Chondrocyte (in vitro differentiated cells): ENCODE data around the gene UPB1. TPM values are rescaled to one million over a fixed set of nuclear protein-coding genes. Genes with fewer than 3 reads are reported as not detected.

Experiments used
- DNase-seq: peaks from one replicate; pipeline ENCODE4 v3.0.0; 2021; ENCODE audit warnings: mixed read lengths, low spot score
- H3K27ac Mint-ChIP-seq: one replicate; pipeline ENCODE4 v1.8.0; 2021; ENCODE audit warnings: mild to moderate bottlenecking, moderate library complexity, mixed read lengths; ENCODE audit not compliant: unreplicated experiment
- H3K27me3 Mint-ChIP-seq: 2 replicates; pipeline ENCODE4 v1.8.0; 2021; ENCODE audit warnings: low read depth, mixed read lengths
- H3K36me3 Mint-ChIP-seq: 2 replicates; pipeline ENCODE4 v1.8.0; 2021; ENCODE audit warnings: low read depth, mixed read lengths
- H3K4me1 Mint-ChIP-seq: 2 replicates; pipeline ENCODE4 v1.8.0; 2021; ENCODE audit warnings: low read depth, mild to moderate bottlenecking, mixed read lengths
- H3K4me3 Mint-ChIP-seq: one replicate; pipeline ENCODE4 v1.8.0; 2021; ENCODE audit warnings: mild to moderate bottlenecking, moderate library complexity, mixed read lengths; ENCODE audit not compliant: unreplicated experiment
- H3K9me3 Mint-ChIP-seq: 2 replicates; pipeline ENCODE4 v1.8.0; 2021; ENCODE audit warnings: low read depth, mixed read lengths
- CTCF ChIP-seq: fragments of 200-600 bp; sonication (generic); IDR thresholded peaks from 2 replicates; pipeline ENCODE4 v1.5.0; 2021; ENCODE audit warnings: antibody characterized with exemption, mild to moderate bottlenecking, moderate library complexity
- total RNA-seq: library from RNA; stranded (reverse); gene quantifications from 3 replicates; pipeline ENCODE4 v1.2.1, GENCODE V29; 2021

UPB1 gene
- total RNA-seq, 1 donor from 2014 or later: 0.15 TPM

- Mint-ChIP-seq H3K9me3 (no peaks in the 10 kb centered on the region), H3K36me3 (no peaks in the 10 kb centered on the region), H3K4me3 (no peak overlapping the region), H3K4me1 (no peaks in the 10 kb centered on the region), H3K27me3 (peaks cover 16% of the 10 kb centered on the region), H3K27ac (no peak overlapping the region)
- no peak for TF ChIP-seq CTCF
- DNase-seq: peak; percentile 84
Observed at GRCh38 chr22:24495365-24495675, 188 bp downstream of the UPB1 start.

- H3K4me1 Mint-ChIP-seq: no peaks in the 10 kb centered on the region
- peak; percentile 30 for DNase-seq
- peaks cover 16% of the 10 kb centered on the region for H3K27me3 Mint-ChIP-seq
- H3K4me3 Mint-ChIP-seq: no peak overlapping the region
- H3K36me3 Mint-ChIP-seq: no peaks in the 10 kb centered on the region
- no peak for TF ChIP-seq CTCF
- no peak overlapping the region for H3K27ac Mint-ChIP-seq
- H3K9me3 Mint-ChIP-seq: no peaks in the 10 kb centered on the region
Observed at GRCh38 chr22:24496234-24496633, 1.1 kb downstream of the UPB1 start.

DNA sequence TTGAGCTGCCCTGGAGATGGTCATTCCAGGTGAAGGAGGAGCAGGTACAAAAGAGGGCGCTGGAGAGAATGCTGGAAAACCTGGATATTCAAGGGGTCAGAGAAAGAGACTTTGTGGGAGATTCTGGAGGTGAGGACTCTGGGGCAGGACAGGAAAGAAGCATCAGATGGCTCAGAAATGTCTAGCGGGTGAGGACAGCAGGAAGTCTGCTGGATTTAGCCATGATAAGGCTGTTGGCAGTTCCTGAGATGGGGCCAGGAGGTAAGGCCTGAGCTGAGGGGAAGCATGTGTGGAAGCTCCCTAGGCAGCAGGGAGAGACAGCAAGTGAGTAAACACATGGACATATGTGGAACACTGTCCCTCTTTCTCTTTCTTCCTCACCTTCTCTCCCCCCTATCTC lies 1.5 kb downstream of the UPB1 start:
- no peak overlapping the region for H3K27ac Mint-ChIP-seq
- H3K36me3 Mint-ChIP-seq: no peaks in the 10 kb centered on the region
- no peak overlapping the region for H3K4me3 Mint-ChIP-seq
- TF ChIP-seq CTCF: no peak
- H3K27me3 Mint-ChIP-seq: peaks cover 18% of the 10 kb centered on the region
- DNase-seq: no peak
- no peaks in the 10 kb centered on the region for H3K4me1 Mint-ChIP-seq
- no peaks in the 10 kb centered on the region for H3K9me3 Mint-ChIP-seq

- no peak for TF ChIP-seq CTCF
- DNase-seq: no peak
- Mint-ChIP-seq H3K4me1 (no peaks in the 10 kb centered on the region), H3K36me3 (no peaks in the 10 kb centered on the region), H3K4me3 (no peak overlapping the region), H3K27me3 (peaks cover 13% of the 10 kb centered on the region), H3K27ac (no peak overlapping the region), H3K9me3 (no peaks in the 10 kb centered on the region)
Observed at GRCh38 chr22:24497841-24498258, 2.7 kb downstream of the UPB1 start.

- no peaks in the 10 kb centered on the region for H3K9me3 Mint-ChIP-seq
- no peak overlapping the region for H3K4me3 Mint-ChIP-seq
- no peak overlapping the region for H3K27ac Mint-ChIP-seq
- no peaks in the 10 kb centered on the region for H3K36me3 Mint-ChIP-seq
- no peaks in the 10 kb centered on the region for H3K4me1 Mint-ChIP-seq
- TF ChIP-seq CTCF: no peak
- peak; percentile 53 for DNase-seq
- H3K27me3 Mint-ChIP-seq: peaks cover 11% of the 10 kb centered on the region
Observed at GRCh38 chr22:24498824-24499223, 3.7 kb downstream of the UPB1 start.
